CD1c-positive myeloid dendritic cell (primary cell): Measurements from ENCODE around the gene RAB40C.

ENCODE experiments used
- DNase-seq: peaks from one replicate; pipeline ENCODE4 v3.0.0-alpha.2; 2016; ENCODE audit errors: extremely low spot score

Gene RAB40C

DNA sequence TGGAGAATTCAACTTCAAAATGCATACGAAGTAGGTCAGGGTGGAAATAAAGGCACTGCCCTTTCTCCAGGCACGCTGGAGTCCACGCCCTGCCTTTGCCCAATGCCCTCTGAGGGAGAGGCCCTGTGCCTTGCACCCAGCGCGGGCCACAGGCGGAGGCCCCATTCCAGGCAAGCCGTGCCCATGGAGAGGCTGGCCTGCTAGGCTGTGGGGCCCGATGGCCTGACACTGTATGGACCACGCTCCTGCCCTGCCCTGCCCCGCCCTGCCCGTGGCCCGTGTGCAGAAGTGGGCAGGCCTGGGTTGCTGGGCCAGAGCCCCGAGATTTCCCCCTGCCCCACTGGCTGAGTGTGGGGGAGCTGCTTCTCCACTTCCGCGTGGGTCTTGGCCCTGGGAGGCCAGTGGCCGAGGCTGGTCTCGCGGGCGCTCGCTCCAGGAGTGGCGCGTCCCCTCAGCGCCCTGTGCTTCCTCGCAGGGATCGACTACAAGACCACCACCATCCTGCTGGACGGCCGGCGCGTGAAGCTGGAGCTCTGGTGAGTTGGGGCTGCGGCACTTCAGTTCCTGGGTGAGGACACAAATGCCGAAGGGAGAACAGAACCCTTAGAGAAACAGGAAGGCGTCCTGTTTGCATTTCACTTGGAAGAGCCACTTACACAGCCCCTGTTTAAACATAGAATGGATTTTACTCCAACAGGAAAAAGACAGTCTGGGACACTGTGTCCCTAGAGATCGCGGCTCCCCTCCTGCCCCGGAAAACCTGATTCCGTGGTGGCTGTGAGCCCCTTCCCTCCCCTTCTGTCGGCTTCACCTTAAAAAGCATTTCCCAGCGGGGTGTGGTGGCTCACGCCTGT lies 27.1 kb downstream of the RAB40C start:
- DNase-seq, result no peak

GRCh38 chr16:617855-618254 lies 28.0 kb downstream of the RAB40C start:
- no peak for DNase-seq

DNA sequence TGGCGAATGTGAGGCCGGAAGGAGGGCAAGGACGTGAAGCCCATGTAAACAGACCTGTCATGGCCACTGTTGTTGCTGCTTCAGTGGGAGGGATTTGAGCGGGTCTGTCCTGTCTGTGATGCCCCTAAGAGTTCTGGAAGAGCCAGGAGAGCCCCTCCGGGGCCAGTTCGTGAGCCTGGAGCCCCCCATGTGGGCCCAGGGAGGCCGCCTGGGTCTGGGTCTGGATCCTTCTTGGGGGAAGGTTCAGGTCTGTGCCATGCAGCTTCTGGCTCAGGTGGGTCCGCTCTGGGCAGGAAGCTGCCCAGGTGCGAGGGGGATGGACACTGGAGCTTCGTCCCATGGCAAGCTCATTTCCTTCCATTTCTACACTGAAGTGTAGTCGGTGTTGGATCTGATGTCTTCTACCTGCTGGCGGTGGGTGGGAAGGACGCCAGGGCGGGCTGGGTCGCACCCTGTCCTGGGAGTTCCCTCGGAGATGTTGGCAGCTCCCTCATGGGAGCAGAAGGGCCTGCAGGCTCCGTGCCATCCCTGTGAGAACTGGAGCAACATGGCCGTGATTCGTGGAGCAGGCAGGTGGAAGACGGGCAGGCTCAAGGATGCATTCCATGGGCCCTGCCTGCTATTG lies 29.7 kb downstream of the RAB40C start:
- DNase-seq, result no peak

- DNase-seq, result no peak
These were observed 31.0 kb downstream of the RAB40C start for GRCh38 chr16:620700-621525.

- DNase-seq, result no peak
These were observed 31.8 kb downstream of the RAB40C start for GRCh38 chr16:621526-622105.

- no peak for DNase-seq
These were observed 33.0 kb downstream of the RAB40C start for GRCh38 chr16:622920-623280.

- no peak for DNase-seq
These were observed 34.7 kb downstream of the RAB40C start for GRCh38 chr16:624526-625070.

- no peak for DNase-seq
These were observed 35.5 kb downstream of the RAB40C start for GRCh38 chr16:625117-625976.

- DNase-seq, result no peak
These were observed 36.3 kb downstream of the RAB40C start for GRCh38 chr16:625977-626765.

- no peak for DNase-seq
These were observed 37.1 kb downstream of the RAB40C start for GRCh38 chr16:626787-627453.

- no peak for DNase-seq
These were observed 37.8 kb downstream of the RAB40C start for GRCh38 chr16:627454-628239.

GRCh38 chr16:628321-629061 lies 38.6 kb downstream of the RAB40C start:
- DNase-seq, result no peak

- no peak for DNase-seq
These were observed 39.4 kb downstream of the RAB40C start for GRCh38 chr16:629185-629832.

- no peak for DNase-seq
These were observed 40.0 kb downstream of the RAB40C start for GRCh38 chr16:629833-630248.

DNA sequence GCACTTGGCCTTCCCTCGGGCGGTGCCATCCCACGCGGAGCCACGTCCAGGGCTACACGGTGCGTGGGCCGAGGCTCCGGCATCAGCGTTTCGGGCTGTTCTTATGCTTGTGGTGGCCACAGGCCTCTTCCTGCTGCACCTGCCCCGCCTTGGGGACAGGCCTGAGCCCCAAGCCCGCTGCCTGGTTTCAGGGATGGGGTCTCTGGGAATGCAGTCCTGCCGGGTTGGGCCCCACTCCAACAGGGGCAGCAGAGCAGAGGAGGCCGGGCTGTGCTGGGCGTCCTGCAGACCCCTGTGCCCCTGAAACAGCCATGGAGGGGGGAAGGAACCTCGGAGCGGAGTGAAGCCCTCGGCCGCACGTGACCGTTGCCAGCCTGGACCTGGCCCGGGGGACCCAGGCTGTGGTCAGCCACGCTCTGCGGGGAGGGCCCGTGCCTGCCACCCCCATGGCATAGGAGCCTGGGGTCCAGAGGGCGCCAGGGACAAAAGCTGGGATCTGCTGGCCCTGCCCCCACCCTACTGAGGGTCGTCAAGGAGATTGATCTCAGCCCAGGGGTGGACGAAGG lies 40.5 kb downstream of the RAB40C start:
- DNase-seq, result peak; percentile 23

- no peak for DNase-seq
These were observed 41.0 kb downstream of the RAB40C start, which contains the start of gene WFIKKN1 for GRCh38 chr16:630815-631405. WFIKKN1 (plus strand) TSS chr16:630985; CDS start chr16:631254, 269 bp downstream.
